ENCODE measurements around the gene ATG16L2. TPM values are rescaled to one million over a fixed set of nuclear protein-coding genes. Genes with fewer than 3 reads are reported as not detected.

Gene ATG16L2
- total and polyA plus RNA-seq, 3 donors from 2014 or later, result 16.2 to 39.5 (median 33.8) TPM

DNA sequence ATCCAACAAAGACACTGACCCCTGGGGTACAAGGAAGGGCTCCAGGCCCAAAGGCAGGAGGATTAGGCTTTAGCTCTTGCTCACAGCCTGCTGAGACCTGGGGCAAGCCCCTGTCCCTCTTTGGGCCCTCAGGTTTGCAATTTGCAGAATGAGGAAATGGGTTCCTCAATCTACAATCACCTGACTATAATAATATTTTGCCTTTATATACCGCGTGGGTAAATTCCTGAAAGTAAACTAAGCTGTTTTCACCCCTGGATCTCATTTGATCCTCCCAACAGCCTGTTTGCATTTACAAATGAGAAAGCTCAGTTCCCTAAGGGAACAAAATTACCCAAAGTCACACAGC is 21.2 kb upstream of the ATG16L2 start:
- H3K27me3 ChIP-seq, result no peaks in the 10 kb centered on the region
- intact Hi-C loops (cut with DNase I; ENCODE audit: low total_unique reads), result no loop called here
- no peak for TF ChIP-seq POLR2A (IDR thresholded peaks at IDR 0.05)
- TF ChIP-seq, protein P1, sequence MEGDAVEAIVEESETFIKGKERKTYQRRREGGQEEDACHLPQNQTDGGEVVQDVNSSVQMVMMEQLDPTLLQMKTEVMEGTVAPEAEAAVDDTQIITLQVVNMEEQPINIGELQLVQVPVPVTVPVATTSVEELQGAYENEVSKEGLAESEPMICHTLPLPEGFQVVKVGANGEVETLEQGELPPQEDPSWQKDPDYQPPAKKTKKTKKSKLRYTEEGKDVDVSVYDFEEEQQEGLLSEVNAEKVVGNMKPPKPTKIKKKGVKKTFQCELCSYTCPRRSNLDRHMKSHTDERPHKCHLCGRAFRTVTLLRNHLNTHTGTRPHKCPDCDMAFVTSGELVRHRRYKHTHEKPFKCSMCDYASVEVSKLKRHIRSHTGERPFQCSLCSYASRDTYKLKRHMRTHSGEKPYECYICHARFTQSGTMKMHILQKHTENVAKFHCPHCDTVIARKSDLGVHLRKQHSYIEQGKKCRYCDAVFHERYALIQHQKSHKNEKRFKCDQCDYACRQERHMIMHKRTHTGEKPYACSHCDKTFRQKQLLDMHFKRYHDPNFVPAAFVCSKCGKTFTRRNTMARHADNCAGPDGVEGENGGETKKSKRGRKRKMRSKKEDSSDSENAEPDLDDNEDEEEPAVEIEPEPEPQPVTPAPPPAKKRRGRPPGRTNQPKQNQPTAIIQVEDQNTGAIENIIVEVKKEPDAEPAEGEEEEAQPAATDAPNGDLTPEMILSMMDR (IDR thresholded peaks at IDR 0.05), result no peak

DNA sequence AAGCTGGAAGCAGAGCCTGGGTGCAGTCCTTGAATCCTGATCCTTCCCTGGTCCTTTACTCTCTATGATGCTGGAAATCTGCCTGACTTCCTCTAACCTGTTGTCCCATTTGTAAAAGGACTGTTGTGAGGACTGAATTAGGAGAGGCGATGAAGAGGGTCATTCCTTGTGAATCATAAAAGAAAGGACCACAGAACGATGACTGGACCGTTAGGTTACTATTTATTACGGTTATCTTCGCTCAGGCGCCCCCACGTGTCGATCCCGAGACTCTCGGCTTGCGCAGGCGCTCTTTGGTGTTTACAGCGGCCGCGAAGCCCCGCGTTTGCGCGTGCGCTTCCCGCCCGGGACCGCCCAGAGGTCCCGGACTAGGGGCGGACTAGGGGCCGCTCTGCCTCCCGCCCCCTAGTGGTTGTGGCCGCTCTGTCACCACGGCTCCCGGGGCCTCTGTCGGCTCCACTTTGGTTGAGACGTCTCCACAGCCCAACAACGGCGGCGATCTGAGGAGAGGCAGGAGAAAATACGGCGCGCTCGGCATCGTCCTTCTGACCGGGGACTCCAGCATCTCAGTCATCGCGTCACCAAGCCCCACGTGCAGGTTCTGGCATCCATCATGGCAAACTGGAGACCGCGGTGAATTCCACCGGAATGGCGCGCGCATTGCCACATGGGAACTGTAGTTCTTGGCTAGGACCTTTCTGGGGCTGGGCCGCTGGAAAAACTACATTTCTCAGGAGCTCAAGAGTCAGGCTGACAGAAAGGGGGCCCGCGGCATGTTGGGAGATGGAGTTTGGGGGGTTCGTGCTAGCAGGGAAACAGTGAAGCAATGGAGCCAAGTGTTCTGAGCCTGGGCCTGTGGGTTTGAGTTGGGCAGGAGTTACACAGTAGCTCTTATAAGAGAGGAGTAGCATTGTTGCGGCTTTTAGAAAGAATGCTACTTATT is 20.5 kb upstream of the ATG16L2 start, which contains the start of gene STARD10:
Gene STARD10, minus strand, starts transcription at position 623 of the 943 bp plus-strand sequence. CDS start 12,866 bp downstream, outside the sequence.
- H3K27me3 ChIP-seq, result no peaks in the 10 kb centered on the region
- intact Hi-C loops (cut with DNase I; ENCODE audit: low total_unique reads), result no loop called here
- no peaks in the 10 kb centered on the region for H3K36me3 ChIP-seq (ENCODE audit: low read depth, missing control alignments)
- peak within 1 kb of the TSS; percentile 78 to 96 for H3K27ac ChIP-seq
- no peaks in the 10 kb centered on the region for H3K9me3 ChIP-seq
- DNase-seq, result peak; percentile 97
- H3K4me3 ChIP-seq, result peak within 1 kb of the TSS; percentile 66 to 72
- no peak for TF ChIP-seq POLR2A (IDR thresholded peaks at IDR 0.05)
- TF ChIP-seq, protein P1 (IDR thresholded peaks at IDR 0.05), result peak; percentile 96 to 100 (median 99)
- H3K4me1 ChIP-seq, result peaks cover 16% of the 10 kb centered on the region
- WGBS, 2 donors, result 1 to 5% methylated on average over 7 to 54 of the region's 55 CpGs

More for the DNA sequence above, 21.2 kb upstream of the ATG16L2 start:
- WGBS, 2 donors, result 52 to 60% methylated on average over 2 of the region's 2 CpGs
- Histone ChIP-seq H3K36me3 (ENCODE audit: low read depth, missing control alignments) (no peaks in the 10 kb centered on the region), H3K9me3 (no peaks in the 10 kb centered on the region), H3K4me1 (peaks cover 16% of the 10 kb centered on the region), H3K27ac (peak overlapping the region; percentile 78 to 96), H3K4me3 (peak overlapping the region; percentile 66 to 72)
- DNase-seq, result no peak

DNA sequence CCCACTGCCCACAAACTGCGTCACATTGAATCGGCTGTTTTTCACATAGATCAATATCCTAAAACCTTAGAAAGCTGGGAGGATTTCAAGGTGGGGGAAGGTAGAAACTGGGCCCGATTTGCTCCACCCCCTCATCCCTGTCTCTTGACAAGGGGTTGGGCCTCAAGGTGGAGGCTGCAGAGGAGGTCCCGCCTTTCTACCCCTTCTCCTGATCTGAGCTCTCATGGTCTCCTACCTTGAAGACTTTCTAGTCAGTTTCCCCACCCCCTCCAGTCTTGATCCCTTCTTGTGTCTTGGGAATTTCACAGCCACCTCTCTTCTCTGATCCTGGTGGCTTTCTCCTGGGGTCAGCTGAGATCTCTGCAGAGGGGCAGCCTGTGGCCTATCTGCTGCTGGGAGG is 15.8 kb upstream of the ATG16L2 start:
- H3K9me3 ChIP-seq, result no peaks in the 10 kb centered on the region
- peaks cover 8% of the 10 kb centered on the region for H3K4me1 ChIP-seq
- TF ChIP-seq POLR2A (IDR thresholded peaks at IDR 0.05), result no peak
- TF ChIP-seq, protein P1 (IDR thresholded peaks at IDR 0.05), result no peak
- H3K36me3 ChIP-seq (ENCODE audit: low read depth, missing control alignments), result no peaks in the 10 kb centered on the region
- no peak overlapping the region for H3K27ac ChIP-seq
- 79 to 80% methylated on average over 4 of the region's 4 CpGs for WGBS, 2 donors
- no peak overlapping the region for H3K4me3 ChIP-seq
- intact Hi-C loops (cut with DNase I; ENCODE audit: low total_unique reads), result no loop called here
- no peak for DNase-seq
- H3K27me3 ChIP-seq, result no peaks in the 10 kb centered on the region

DNA sequence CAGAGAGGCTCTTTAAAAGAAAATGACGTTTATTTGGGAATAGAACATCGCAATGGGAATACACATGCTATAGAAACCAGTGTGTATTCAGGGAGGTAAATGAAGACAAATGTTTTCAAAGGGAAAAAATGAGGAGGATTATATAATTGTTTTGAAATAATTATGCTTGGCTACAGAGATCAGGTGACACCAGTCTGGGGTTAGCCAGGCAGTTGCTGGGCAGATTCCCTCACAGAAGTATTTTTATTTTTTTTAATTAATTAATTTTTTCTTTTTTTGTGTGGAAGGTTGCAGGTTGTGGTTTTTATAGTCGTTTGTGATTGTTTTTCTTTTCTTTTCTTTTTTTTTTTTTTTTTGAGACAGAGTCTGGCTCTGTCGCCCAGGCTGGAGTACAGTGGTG is 14.8 kb upstream of the ATG16L2 start:
- Histone ChIP-seq H3K36me3 (ENCODE audit: low read depth, missing control alignments) (no peaks in the 10 kb centered on the region), H3K4me3 (no peak overlapping the region), H3K27ac (no peak overlapping the region), H3K9me3 (no peaks in the 10 kb centered on the region), H3K4me1 (peaks cover 4% of the 10 kb centered on the region), H3K27me3 (no peaks in the 10 kb centered on the region)
- TF ChIP-seq POLR2A (IDR thresholded peaks at IDR 0.05), result no peak
- TF ChIP-seq, protein P1 (IDR thresholded peaks at IDR 0.05), result no peak
- DNase-seq, result no peak
- intact Hi-C loops (cut with DNase I; ENCODE audit: low total_unique reads), result no loop called here
- 62% methylated on average over 4 of the region's 4 CpGs for WGBS, 2 donors
